Heart right ventricle (tissue), 16 donors: ENCODE measurements around the gene GAS6. TPM values are rescaled to one million over a fixed set of nuclear protein-coding genes. Genes with fewer than 3 reads are reported as not detected.

Experiments
- ATAC-seq, 8 donors: fragments of 200-7000 bp; cut with Tn5 transposase; one replicate each; pipeline ENCODE4 v1.9.1; 2020; ENCODE audit warnings: mild to moderate bottlenecking in 8 of 8, moderate library complexity in 8 of 8, moderate number of reproducible peaks in 1 of 8
- DNase-seq, 2 donors: peaks; one replicate each; pipeline ENCODE4 v3.0.0-alpha.2; 2020
- H3K27ac ChIP-seq, 10 donors: fragments of 200-600 bp; sonication (generic) in 2 of 10; one replicate each; pipeline versions ENCODE4 v1.5.0 to v1.8.0; 2020 to 2022; ENCODE audit warnings: mild to moderate bottlenecking in 3 of 10
- H3K27me3 ChIP-seq, 7 donors: fragments of 200-600 bp; one replicate each; pipeline ENCODE4 v1.8.0; 2021 to 2022; ENCODE audit warnings: mild to moderate bottlenecking in 2 of 7
- H3K36me3 ChIP-seq, 9 donors: fragments of 200-600 bp; sonication (generic) in 1 of 9; one replicate each; pipeline versions ENCODE4 v1.5.0 to v1.8.0; 2020 to 2022; ENCODE audit warnings: mild to moderate bottlenecking in 2 of 9
- H3K4me1 ChIP-seq, 9 donors: fragments of 200-600 bp; sonication (generic) in 1 of 9; one replicate each; pipeline versions ENCODE4 v1.5.0 to v1.8.0; 2020 to 2022; ENCODE audit warnings: mild to moderate bottlenecking in 4 of 9
- H3K4me3 ChIP-seq, 10 donors: fragments of 200-600 bp; sonication (generic) in 2 of 10; one replicate each; pipeline versions ENCODE4 v1.5.0 to v1.8.0; 2020 to 2022; ENCODE audit warnings: mild to moderate bottlenecking in 7 of 10, moderate library complexity in 2 of 10
- H3K9me3 ChIP-seq, 11 donors: fragments of 200-600 bp in 10 of 11; sonication (generic) in 2 of 11; one replicate each; pipeline versions ENCODE4 v1.5.0 to v1.8.0; 2013 to 2022; ENCODE audit warnings: mild to moderate bottlenecking in 2 of 11, control low read depth in 1 of 11, moderate library complexity in 1 of 11
- CTCF ChIP-seq, 9 donors: fragments of 200-600 bp; sonication (generic) in 2 of 9; IDR thresholded peaks; one replicate each; pipeline versions ENCODE4 v1.5.0 to v1.8.0; 2021 to 2022; ENCODE audit warnings: antibody characterized with exemption in 9 of 9, mild to moderate bottlenecking in 5 of 9, moderate library complexity in 1 of 9
- WGBS, 2 donors: extraction: QIAGEN DNeasy Blood & Tissue Kit; methylation state at CpG; one replicate each; pipeline ENCODE4 v1.1.7; 2013; ENCODE audit warnings: inconsistent platforms in 1 of 2; 5-methylcytosine and 5-hydroxymethylcytosine counted together
- intact Hi-C, 10 donors: fragments of 100-400 bp; cut with DNase I; formaldehyde crosslinking; loops; one replicate each; pipeline versions ENCODE4 v1.11.1 to v1.14.2; 2022
- polyA plus RNA-seq, 2 donors: library from polyadenylated mRNA; stranded (reverse); fragments of 200-250 nt; gene quantifications; one replicate each; pipeline ENCODE4 v1.2.3, GENCODE V29; 2013
- total RNA-seq, 10 donors: library from RNA; stranded (reverse); fragmentation: NEBNext Ultra II Directional in 3 of 10; extraction: Animal tissue kit (Norgen Biotek cat#: 25700) in 3 of 10; gene quantifications; one replicate each; pipeline versions ENCODE4 v1.2.1 to v1.2.4, GENCODE V29; 2021 to 2023
- donor health status: Arrhythmogenic right ventricular cardiomyopathy.
- donor health status: ischemic (EF 13 %, LVEDD 7.1; RV severe dilation, severe dysfunction).
- donor health status: healthy with polysubstance abuse.
- donor health status: DM: no; HTN: yes; CAD: no.
- donor health status: DM: no; HTN: no; CAD: no.
- donor health status: ischemic (EF 25% LVEDD 6.9; RV normal size, moderate dysfunction).
- donor health status: ischemic (EF 25% LVEDD 5.7; RV mildly dilated, moderate dysfunction).
- donor health status: healthy.
- donor health status: DM: yes; HTN: yes; CAD: no.
- donor health status: Ischemic cardiomyopathy.
- donor health status: ischemic (EF 35%, LVEDD 5.7; RV mildly dilated, moderate dysfunction).
- donor health status: nonischemic (EF 11% LVEDD 7.7; RV severe dilation, severe dysfunction).
- donor health status: DM: yes; HTN: yes; CAD: no.
- donor health status: PGD.
- donor health status: ischemic (EF 29% LVEDD 5.4; RV normal size, mild dysfunction).
- donor health status: nonischemic (EF 23%, LVEDD 6.1; RV moderate dilation, normal function).

GAS6 gene
- total and polyA plus RNA-seq, 12 donors: 113 to 280 (median 174) TPM

- Histone ChIP-seq H3K27me3 (peaks cover 0 to 31% (median 0%) of the 10 kb centered on the region in 7 donors), H3K4me3 (peak overlapping the region in 1 of 10 donors; percentile 89), H3K9me3 (no peaks in the 10 kb centered on the region), H3K27ac (peak overlapping the region in 7 of 10 donors; percentile 10 to 99 (median 46)), H3K36me3 (peaks cover 0 to 32% (median 0%) of the 10 kb centered on the region in 9 donors), H3K4me1 (peaks cover 29 to 80% (median 65%) of the 10 kb centered on the region in 9 donors)
- DNase-seq (peak in 1 of 2 donors; percentile 16), ATAC-seq (peak in 1 of 8 donors; percentile 6)
- intact Hi-C loops: loop anchor here in 5 of 10 donors (5.0 kb wide), 3 partner anchors 39 to 86 kb away; no protein-coding TSS in a partner anchor
- TF ChIP-seq CTCF (IDR thresholded peaks at IDR 0.05): no peak
- 60 to 67% methylated on average over 15 of the region's 15 CpGs for WGBS, 2 donors
Observed at GRCh38 chr13:113860665-113861432, 3.0 kb downstream of the GAS6 start.

- no peak overlapping the region for H3K4me3 ChIP-seq
- peak in 1 of 2 donors; percentile 2 for DNase-seq
- H3K27ac ChIP-seq: peak overlapping the region in 5 of 10 donors; percentile 45 to 99 (median 49)
- 66% methylated on average over 12 of the region's 12 CpGs for WGBS, 2 donors
- intact Hi-C loops: loop anchor here in 5 of 10 donors (5.0 kb wide), 3 partner anchors 38 to 87 kb away; no protein-coding TSS in a partner anchor
- H3K4me1 ChIP-seq: peaks cover 34 to 85% (median 68%) of the 10 kb centered on the region in 9 donors
- H3K27me3 ChIP-seq: peaks cover 0 to 24% (median 0%) of the 10 kb centered on the region in 7 donors
- H3K36me3 ChIP-seq: peaks cover 0 to 37% (median 0%) of the 10 kb centered on the region in 9 donors
- no peak for TF ChIP-seq CTCF (IDR thresholded peaks at IDR 0.05)
- no peaks in the 10 kb centered on the region for H3K9me3 ChIP-seq
- no peak for ATAC-seq
Observed at GRCh38 chr13:113860051-113860664, 3.7 kb downstream of the GAS6 start.

GRCh38 chr13:113859311-113860050 lies 4.4 kb downstream of the GAS6 start:
- no peak overlapping the region for H3K4me3 ChIP-seq
- ATAC-seq (no peak), DNase-seq (peak in 1 of 2 donors; percentile 1)
- intact Hi-C loops: loop anchor here in 5 of 10 donors (5.0 kb wide), 3 partner anchors 37 to 88 kb away; no protein-coding TSS in a partner anchor
- peak overlapping the region in 3 of 10 donors; percentile 45 to 99 (median 49) for H3K27ac ChIP-seq
- WGBS, 2 donors: 91 to 95% methylated on average over 4 of the region's 4 CpGs
- no peaks in the 10 kb centered on the region for H3K9me3 ChIP-seq
- TF ChIP-seq CTCF (IDR thresholded peaks at IDR 0.05): no peak
- H3K36me3 ChIP-seq: peaks cover 0 to 37% (median 0%) of the 10 kb centered on the region in 9 donors
- H3K4me1 ChIP-seq: peaks cover 40 to 87% (median 68%) of the 10 kb centered on the region in 9 donors
- H3K27me3 ChIP-seq: peaks cover 0 to 18% (median 0%) of the 10 kb centered on the region in 7 donors
